Measurements from ENCODE around the gene KCNQ1.

The KCNQ1 gene

DNA sequence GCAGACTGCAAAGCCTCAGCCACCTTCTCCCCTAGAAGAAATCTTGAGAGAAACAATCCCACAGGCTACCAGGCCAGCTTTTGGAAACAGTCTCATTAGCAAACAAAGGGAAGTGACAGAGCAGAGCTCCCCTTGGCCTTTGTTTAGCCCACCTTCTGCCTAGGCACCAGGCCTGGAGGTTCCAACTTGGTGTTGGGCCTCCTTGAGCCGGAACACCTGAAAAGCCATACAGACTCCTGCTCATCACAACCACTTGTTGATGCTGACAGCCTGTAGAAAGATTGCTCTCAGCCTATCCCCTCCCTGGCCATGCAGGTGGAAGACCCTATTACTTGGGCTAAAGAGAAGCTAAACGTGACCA is 228.4 kb downstream of the KCNQ1 start:
- TF ChIP-seq, protein P1, sequence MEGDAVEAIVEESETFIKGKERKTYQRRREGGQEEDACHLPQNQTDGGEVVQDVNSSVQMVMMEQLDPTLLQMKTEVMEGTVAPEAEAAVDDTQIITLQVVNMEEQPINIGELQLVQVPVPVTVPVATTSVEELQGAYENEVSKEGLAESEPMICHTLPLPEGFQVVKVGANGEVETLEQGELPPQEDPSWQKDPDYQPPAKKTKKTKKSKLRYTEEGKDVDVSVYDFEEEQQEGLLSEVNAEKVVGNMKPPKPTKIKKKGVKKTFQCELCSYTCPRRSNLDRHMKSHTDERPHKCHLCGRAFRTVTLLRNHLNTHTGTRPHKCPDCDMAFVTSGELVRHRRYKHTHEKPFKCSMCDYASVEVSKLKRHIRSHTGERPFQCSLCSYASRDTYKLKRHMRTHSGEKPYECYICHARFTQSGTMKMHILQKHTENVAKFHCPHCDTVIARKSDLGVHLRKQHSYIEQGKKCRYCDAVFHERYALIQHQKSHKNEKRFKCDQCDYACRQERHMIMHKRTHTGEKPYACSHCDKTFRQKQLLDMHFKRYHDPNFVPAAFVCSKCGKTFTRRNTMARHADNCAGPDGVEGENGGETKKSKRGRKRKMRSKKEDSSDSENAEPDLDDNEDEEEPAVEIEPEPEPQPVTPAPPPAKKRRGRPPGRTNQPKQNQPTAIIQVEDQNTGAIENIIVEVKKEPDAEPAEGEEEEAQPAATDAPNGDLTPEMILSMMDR (IDR thresholded peaks at IDR 0.05; ENCODE audit: insufficient read depth, low read depth, low read length, missing control alignments), result no peak
- DNase-seq (ENCODE audit: low read depth), result no peak
- no peak overlapping the region for H3K4me3 ChIP-seq (ENCODE audit: low read length)

GRCh38 chr11:2673871-2674471 is 229.2 kb downstream of the KCNQ1 start:
- no peak for DNase-seq (ENCODE audit: low read depth)
- TF ChIP-seq, protein P1 (IDR thresholded peaks at IDR 0.05; ENCODE audit: insufficient read depth, low read depth, low read length, missing control alignments), result no peak
- H3K4me3 ChIP-seq (ENCODE audit: low read length), result no peak overlapping the region

- H3K4me3 ChIP-seq (ENCODE audit: low read length), result no peak overlapping the region
- no peak for DNase-seq (ENCODE audit: low read depth)
- TF ChIP-seq, protein P1 (IDR thresholded peaks at IDR 0.05; ENCODE audit: insufficient read depth, low read depth, low read length, missing control alignments), result no peak
Observed at GRCh38 chr11:2674658-2675131, 229.9 kb downstream of the KCNQ1 start.

DNA sequence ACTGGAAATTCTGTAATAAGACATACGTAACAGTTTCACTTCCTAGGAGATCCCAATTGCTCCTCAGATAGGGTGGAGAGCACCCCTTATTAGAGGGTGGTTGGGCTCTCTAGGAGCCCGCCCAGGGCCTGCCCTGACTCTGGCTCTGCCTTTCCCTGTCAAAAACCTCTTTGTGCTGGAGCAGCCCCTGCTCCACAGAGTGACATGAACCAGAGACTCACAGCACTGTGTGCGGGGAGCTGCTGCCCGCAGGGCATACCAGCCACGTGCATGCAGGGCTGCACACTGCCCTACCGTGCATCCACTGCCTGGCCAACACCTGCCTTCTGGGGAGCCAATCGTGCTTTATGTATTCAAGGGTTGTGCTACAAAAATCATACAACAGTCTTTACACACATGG is 230.7 kb downstream of the KCNQ1 start:
- DNase-seq (ENCODE audit: low read depth), result no peak
- TF ChIP-seq, protein P1 (IDR thresholded peaks at IDR 0.05; ENCODE audit: insufficient read depth, low read depth, low read length, missing control alignments), result no peak
- no peak overlapping the region for H3K4me3 ChIP-seq (ENCODE audit: low read length)

DNA sequence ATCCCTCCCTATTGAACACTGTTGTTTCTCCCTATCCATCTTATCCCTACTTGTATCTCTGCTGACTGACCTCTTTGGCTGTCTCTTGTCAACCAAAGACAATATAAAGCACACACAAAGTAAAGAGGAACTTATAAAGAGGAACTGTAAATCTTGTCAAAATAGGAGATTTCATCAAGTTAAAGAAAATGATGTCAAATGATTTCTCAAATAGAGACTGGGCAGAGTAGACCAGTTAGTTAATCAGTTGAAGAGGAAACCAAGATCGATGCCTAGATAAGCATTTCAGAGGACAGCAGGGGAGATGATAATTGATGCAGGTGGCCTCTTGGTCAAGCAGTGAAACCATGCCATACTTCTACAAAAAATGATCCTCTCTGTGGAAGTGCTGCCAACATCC is 232.3 kb downstream of the KCNQ1 start:
- TF ChIP-seq, protein P1 (IDR thresholded peaks at IDR 0.05; ENCODE audit: insufficient read depth, low read depth, low read length, missing control alignments), result no peak
- H3K4me3 ChIP-seq (ENCODE audit: low read length), result no peak overlapping the region
- DNase-seq (ENCODE audit: low read depth), result no peak

- H3K4me3 ChIP-seq (ENCODE audit: low read length), result no peak overlapping the region
- DNase-seq (ENCODE audit: low read depth), result no peak
- TF ChIP-seq, protein P1 (IDR thresholded peaks at IDR 0.05; ENCODE audit: insufficient read depth, low read depth, low read length, missing control alignments), result no peak
Observed at GRCh38 chr11:2678396-2678795, 233.6 kb downstream of the KCNQ1 start.

- TF ChIP-seq, protein P1 (IDR thresholded peaks at IDR 0.05; ENCODE audit: insufficient read depth, low read depth, low read length, missing control alignments), result no peak
- H3K4me3 ChIP-seq (ENCODE audit: low read length), result no peak overlapping the region
- no peak for DNase-seq (ENCODE audit: low read depth)
Observed at GRCh38 chr11:2679011-2679676, 234.3 kb downstream of the KCNQ1 start.

Measured in epithelial cell of esophagus (primary cell).